ENCODE results near the gene VGLL4.
A peak's percentile ranks its signal among the peaks of the same experiment; 100 is the strongest.

VGLL4 gene

DNA sequence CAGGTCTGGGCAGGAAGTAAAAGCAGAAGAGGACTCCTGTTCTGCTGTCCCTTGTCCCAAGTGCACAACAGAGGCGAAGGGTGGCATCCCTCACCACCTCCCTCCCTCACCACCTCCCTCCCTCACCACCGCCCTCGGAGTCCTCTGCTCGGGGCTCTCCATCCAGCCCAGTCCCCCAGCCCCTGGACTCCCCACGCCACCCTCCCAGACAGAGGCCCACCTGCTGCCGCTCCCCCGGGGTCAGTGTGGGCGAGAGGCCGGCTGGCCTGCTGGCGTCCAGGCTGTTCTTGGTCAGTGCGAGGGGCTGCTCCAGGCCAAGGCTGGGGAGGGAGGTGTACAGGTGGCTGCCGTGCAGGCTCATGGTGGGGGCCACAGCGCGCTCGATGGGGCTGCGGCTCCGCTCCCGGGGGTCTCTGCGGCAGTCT, 79.1 kb downstream of the VGLL4 start:
- DNase-seq (ENCODE audit: low spot score): peak; percentile 28

GRCh38 chr3:11563865-11564185, 79.9 kb downstream of the VGLL4 start:
- DNase-seq (ENCODE audit: low spot score): no peak

DNA sequence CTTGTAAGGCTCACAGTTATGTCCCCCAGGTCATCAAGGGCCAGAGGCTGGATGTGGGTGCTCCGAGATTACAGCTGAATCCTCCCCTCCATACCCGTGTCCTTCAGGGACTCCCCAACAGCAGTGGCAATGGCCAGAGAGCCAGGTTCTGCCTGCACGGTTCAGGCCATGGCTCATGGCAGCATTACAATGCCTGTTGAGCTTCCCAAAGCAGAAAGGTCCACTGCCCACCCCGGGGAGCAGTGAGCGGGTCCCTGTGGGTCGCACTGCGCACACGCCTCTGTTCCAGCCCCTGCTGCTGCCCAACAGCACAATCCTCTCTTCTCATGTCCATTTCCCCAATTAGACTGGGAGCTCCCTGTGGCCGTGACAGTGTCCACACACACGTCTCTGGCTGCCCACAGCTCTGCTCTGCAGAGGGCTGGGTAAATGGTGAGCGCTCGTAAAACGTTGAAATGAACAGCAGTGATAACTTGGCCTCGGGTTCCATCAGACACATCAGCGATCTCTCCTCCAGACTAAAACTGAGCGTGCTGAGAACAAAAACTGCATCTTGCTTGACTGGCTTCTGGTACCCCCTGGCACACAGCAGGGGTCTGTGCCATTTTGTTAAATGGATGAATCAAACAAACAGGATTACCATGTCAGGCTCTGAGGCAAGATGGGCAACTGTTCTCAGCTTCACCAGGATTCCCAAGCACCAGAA, 80.4 kb downstream of the VGLL4 start:
- peak; percentile 25 for DNase-seq (ENCODE audit: low spot score)

DNA sequence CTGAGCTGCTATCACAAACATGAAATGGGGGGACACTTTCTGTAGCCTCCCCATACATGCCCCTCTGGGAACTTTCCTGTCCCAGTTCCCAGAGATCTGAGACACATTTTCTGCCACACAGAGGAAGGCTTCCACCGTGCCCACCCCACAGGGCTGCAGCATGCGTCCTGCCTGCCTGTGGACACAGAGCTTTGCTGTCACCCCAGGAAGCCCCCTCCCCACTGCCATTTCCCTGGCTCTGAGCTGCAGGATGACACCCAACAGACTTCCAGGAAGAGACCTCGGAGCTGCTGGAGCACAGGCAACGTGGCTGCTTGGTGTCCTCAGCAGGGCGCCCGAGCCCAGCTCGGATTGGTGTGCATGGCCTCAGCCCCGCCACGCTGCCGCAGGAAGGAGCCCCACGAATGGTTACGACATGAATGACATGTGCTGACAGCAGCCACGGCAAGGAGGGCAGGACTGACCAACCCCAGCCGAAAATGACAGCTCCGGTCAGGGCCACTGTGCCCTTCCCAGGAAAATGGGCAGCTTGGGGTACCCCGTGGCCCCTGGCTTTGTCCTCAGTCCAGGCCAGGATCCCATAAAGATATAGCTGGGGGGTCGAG, 81.3 kb downstream of the VGLL4 start:
- peak; percentile 29 for DNase-seq (ENCODE audit: low spot score)

DNA sequence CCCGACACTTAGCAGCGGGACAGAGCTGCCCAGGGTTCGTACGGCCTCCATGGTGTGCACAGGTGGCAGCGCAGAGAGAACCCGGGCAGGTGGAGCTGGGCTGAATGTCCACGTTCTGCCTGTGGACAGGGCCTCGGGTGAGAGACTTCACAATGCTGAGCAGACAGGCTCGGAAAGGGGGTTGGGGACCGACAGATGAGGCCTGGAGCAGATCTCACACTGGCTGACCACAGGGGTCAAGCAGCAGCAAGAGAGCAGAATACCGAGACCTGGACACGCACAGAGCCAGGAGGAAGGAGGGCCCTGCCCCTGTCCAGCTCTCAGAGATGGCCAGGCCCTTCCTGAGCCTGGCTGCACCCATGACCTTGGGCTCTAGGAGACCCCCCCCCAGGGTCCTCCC, 83.0 kb downstream of the VGLL4 start:
- no peak for DNase-seq (ENCODE audit: low spot score)

DNA sequence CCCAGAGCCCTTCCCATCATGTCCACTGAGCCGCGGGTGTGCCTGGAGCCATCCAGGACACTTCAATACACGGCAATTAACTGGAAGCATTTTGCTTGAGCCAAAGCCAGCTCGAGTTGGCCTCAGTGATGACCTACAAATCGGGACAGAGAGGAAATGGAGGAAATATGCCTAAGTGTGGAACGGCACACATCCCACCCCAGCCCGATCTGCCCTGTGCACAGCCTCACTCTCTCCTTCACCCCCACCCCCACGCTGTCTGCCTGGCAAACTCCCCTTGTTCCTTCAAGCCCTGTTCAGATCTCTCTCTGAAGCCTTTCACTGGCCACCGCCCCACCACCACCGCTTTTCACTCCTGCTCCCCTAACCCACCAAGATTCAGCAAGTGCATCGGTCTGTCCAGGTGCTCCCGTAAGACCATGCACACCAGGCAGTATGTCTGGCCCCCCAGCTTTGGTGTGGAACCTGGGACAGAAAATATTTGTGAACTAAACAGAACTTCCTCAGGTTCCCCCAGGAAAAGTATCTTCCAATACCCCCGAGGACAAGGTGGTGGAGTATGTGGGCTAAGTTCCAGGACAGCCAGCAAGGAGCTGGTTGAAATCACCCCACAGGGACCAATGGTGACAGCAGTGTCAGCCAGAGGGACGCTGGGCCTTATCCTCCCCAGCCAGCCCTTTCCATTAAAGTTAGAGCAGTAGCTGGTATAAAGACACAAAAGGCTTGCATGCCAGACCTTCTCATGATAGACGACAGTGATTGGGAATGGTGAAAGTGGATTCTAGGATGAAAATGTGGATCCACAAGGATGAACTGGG, 83.7 kb downstream of the VGLL4 start:
- DNase-seq (ENCODE audit: low spot score): no peak

DNA sequence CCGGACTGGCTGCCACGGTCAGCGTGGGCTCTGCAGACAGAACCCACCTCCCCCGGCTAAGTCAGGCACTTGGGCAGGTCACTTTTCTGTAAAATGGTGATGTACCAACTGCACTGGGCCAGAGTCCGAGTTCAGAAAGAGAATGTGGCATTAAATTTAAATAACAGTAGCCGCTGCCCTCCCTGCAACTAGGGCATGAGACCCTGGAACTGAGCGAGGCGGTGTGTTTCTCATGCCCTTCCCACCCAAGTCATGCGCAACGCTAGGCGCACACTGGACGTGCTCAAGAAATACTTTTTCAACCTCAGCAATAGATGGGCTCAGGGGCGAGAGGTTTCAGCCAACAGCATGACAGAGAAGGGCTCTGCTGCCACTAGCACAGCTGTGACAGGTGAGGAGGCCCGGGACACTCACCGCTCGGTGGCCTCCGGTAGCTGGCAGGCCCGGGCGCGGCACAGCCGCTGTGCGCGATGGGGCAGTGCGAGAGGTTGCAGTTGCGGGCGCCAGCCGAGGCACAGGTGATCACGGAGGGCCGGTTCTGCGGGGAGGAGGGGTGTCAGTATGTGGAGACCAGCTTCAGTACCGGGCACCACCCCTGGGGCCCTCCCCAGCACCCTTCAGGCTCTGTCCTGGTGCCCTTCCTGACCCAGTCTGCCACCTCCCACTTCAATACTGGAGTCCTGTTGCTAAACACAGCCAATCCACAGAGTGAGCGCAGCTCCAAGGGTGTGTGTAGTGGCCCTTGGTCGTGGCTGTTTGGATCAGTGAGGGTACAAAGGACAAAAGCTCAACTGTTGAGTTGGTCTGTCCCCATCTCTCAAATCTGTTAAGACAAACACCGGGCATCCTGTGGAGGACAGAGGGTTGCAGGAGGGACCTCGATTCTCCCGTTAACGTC, 84.5 kb downstream of the VGLL4 start:
- no peak for DNase-seq (ENCODE audit: low spot score)

DNA sequence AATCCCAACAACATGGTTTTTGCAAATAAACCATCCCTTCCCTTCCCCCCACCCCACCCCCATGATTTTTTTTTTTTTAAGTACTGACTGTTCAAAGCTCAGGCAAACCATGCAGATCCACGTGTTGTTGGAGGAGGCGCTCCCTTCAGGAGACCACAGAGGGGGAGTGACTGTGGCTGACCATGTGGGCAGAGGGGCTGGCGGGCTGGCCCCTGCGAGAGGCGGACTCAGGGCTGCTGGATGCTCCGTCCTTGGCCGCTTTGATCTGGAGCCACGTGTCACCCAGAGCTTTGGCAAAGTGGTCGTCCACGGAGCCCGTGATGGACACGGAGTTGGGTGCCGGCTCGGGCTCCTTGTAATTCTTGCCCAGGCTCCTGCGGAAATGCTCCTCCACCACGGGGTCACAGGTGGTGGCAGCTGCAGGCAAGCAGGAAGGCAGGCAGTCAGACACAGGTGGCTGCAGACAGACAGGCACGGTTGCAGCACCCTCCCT, 85.3 kb downstream of the VGLL4 start:
- DNase-seq (ENCODE audit: low spot score): no peak

GRCh38 chr3:11558002-11558401, 85.7 kb downstream of the VGLL4 start:
- no peak for DNase-seq (ENCODE audit: low spot score)

- no peak for DNase-seq (ENCODE audit: low spot score)
These were observed 86.7 kb downstream of the VGLL4 start for GRCh38 chr3:11556851-11557644.

DNA sequence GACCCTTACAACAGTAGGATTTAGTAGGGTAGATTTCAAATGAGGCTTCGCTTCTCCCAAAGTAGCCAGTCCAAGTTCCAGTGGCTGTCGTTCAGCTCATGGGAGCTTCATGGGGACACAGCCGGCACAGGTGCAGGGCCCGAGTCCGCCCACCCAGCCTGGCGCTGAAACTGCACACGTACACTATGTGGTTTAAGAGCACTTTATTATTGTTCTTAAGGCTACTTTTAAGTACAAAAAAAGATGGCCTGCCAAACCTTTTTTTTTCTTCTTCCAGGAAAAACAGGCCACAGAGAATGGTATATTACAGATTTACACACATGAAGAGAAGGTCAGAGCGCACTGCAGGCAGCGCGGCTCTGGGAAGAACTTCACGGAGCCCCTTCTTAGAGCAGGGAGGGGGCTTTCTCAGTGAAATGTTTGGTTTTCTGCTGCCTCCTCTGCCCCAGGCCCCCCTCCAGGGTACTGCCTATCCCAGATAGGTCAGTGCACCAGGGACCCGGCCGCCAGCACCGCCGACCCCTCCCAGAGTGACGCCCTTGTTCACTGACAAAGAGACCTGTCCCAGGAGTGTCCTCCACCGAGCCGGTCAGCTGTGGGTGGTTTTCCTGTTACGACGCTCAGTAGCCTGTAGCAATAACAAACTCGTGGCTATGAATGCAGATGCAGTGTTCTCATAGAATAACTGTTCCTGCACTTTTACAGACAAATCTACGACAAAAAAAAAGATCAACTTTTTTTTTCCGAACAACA, 87.7 kb downstream of the VGLL4 start:
- no peak for DNase-seq (ENCODE audit: low spot score)

GRCh38 chr3:11555211-11555782, 88.4 kb downstream of the VGLL4 start:
- no peak for DNase-seq (ENCODE audit: low spot score)

- DNase-seq (ENCODE audit: low spot score): no peak
These were observed 89.0 kb downstream of the VGLL4 start for GRCh38 chr3:11554666-11555065.

DNA sequence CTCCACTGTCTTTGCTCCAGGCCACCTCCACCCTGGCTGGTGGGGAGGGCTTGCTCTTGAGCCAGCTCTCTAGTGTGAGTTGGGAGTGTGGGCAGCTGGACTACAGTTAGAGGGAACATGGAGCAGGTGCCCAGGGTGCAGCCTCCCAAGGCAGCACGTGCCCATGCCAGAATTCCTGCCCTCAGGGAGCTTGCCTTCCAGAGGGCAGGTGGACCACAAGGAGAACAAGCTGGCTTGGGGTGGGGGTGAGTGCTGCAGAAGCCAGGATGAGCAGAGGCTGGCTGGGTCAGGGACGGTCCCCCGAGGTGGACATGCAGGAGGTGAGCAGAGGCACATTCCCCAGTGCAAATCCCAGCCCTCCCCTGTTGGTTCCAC, 89.5 kb downstream of the VGLL4 start:
- no peak for DNase-seq (ENCODE audit: low spot score)

GRCh38 chr3:11553436-11554235, 90.1 kb downstream of the VGLL4 start:
- no peak for DNase-seq (ENCODE audit: low spot score)

GRCh38 chr3:11552289-11553264, 91.1 kb downstream of the VGLL4 start:
- DNase-seq (ENCODE audit: low spot score): no peak

- DNase-seq (ENCODE audit: low spot score): no peak
These were observed 92.7 kb downstream of the VGLL4 start for GRCh38 chr3:11551036-11551435.

GRCh38 chr3:11549580-11550140, 94.1 kb downstream of the VGLL4 start:
- DNase-seq (ENCODE audit: low spot score): no peak

Measured in D341Med (cell line).